Left renal cortex interstitium (tissue), 4 donors: ENCODE data around the gene GAGE12J. TPM values are rescaled to one million over a fixed set of nuclear protein-coding genes. Genes with fewer than 3 reads are reported as not detected.
"Not testable (repeated sequence)": the region's sequence is repeated elsewhere in the genome, so short reads cannot be mapped to it uniquely, and the experiment has no call there.

ENCODE experiments used
- DNase-seq, 4 donors: peaks; one replicate each; pipeline ENCODE4 v3.0.0-alpha.2; 2013; ENCODE audit warnings: low read depth in 4 of 4, low spot score in 2 of 4, missing footprints in 1 of 4
- polyA plus RNA-seq, 4 donors: library from polyadenylated mRNA; unstranded; fragments of 120-200 nt; gene quantifications; one replicate each; pipeline ENCODE4 v1.2.1, GENCODE V29; 2013; ENCODE audit not compliant: insufficient read length in 4 of 4

Gene GAGE12J
- polyA plus RNA-seq = not detected

GRCh38 chrX:49321737-49322136, at the start of gene GAGE12J:
Gene GAGE12J (plus strand): TSS chrX:49322037. CDS start chrX:49323194, 1,157 bp downstream.
- not testable (repeated sequence) for DNase-seq

- no peak for DNase-seq
Observed at GRCh38 chrX:49272421-49272820, 49.4 kb upstream of the GAGE12J start.

GRCh38 chrX:49273181-49273727, 48.6 kb upstream of the GAGE12J start:
- DNase-seq = no peak

- no peak for DNase-seq
Observed at GRCh38 chrX:49276207-49276606, 45.6 kb upstream of the GAGE12J start.

GRCh38 chrX:49276671-49277534, 44.9 kb upstream of the GAGE12J start:
- no peak for DNase-seq

- DNase-seq = no peak
Observed at GRCh38 chrX:49277535-49277830, 44.4 kb upstream of the GAGE12J start.

GRCh38 chrX:49278081-49278480, 43.8 kb upstream of the GAGE12J start:
- DNase-seq = no peak

GRCh38 chrX:49282647-49283011, 39.2 kb upstream of the GAGE12J start:
- no peak for DNase-seq

GRCh38 chrX:49284212-49284611, 37.6 kb upstream of the GAGE12J start:
- DNase-seq = no peak

GRCh38 chrX:49286136-49286535, 35.7 kb upstream of the GAGE12J start:
- DNase-seq = no peak

GRCh38 chrX:49286581-49286980, 35.3 kb upstream of the GAGE12J start:
- no peak for DNase-seq

- no peak for DNase-seq
Observed at GRCh38 chrX:49287665-49288064, 34.2 kb upstream of the GAGE12J start.

GRCh38 chrX:49290215-49290614, 31.6 kb upstream of the GAGE12J start:
- no peak for DNase-seq

- no peak for DNase-seq
Observed at GRCh38 chrX:49291615-49292337, 30.1 kb upstream of the GAGE12J start.

GRCh38 chrX:49292400-49293362, 29.2 kb upstream of the GAGE12J start:
- DNase-seq = no peak

GRCh38 chrX:49299293-49299692, 22.5 kb upstream of the GAGE12J start:
- DNase-seq = not testable (repeated sequence)

GRCh38 chrX:49300703-49301102, 21.1 kb upstream of the GAGE12J start:
- no peak for DNase-seq

- DNase-seq = no peak
Observed at GRCh38 chrX:49303346-49303745, 18.5 kb upstream of the GAGE12J start, which contains the start of gene GAGE10. Gene GAGE10 (plus strand): TSS chrX:49303646. CDS start chrX:49304860, 1,214 bp downstream.

GRCh38 chrX:49307775-49308174, 14.1 kb upstream of the GAGE12J start:
- not testable (repeated sequence) for DNase-seq

GRCh38 chrX:49308604-49309269, 13.1 kb upstream of the GAGE12J start:
- no peak for DNase-seq
